ENCODE results near the gene NCAM1.

DNA sequence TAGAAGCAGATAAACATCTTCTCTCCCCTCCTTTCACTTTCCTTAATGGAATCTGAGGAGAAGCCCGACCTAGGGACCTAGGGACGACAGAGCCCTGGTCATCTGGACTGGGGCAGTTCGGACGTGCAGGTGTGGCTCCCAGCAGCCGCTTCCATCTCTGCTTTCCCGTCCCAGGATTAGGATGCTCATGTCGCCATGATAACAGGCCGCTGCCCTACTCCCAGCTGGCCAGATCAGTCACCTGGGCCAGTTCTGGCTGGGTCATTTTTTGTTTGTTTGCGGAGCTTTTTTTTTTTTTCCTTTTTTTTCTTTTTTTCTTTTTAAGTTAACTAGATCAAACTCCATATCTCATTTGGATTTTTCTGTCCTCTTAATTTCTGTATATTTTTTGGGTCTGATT, 186.9 kb downstream of the NCAM1 start:
- TF ChIP-seq, protein P1, sequence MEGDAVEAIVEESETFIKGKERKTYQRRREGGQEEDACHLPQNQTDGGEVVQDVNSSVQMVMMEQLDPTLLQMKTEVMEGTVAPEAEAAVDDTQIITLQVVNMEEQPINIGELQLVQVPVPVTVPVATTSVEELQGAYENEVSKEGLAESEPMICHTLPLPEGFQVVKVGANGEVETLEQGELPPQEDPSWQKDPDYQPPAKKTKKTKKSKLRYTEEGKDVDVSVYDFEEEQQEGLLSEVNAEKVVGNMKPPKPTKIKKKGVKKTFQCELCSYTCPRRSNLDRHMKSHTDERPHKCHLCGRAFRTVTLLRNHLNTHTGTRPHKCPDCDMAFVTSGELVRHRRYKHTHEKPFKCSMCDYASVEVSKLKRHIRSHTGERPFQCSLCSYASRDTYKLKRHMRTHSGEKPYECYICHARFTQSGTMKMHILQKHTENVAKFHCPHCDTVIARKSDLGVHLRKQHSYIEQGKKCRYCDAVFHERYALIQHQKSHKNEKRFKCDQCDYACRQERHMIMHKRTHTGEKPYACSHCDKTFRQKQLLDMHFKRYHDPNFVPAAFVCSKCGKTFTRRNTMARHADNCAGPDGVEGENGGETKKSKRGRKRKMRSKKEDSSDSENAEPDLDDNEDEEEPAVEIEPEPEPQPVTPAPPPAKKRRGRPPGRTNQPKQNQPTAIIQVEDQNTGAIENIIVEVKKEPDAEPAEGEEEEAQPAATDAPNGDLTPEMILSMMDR (conservative IDR thresholded peaks at IDR 0.05): no peak
- no peak for TF ChIP-seq ZFX (IDR thresholded peaks at IDR 0.05)
